ENCODE measurements around the gene CCDC146.
"Not testable (repeated sequence)": the region's sequence is repeated elsewhere in the genome, so short reads cannot be mapped to it uniquely, and the experiment has no call there.

CCDC146 gene

GRCh38 chr7:77334039-77334438 lies 211.6 kb downstream of the CCDC146 start:
- DNase-seq = not testable (repeated sequence)

GRCh38 chr7:77335581-77335980 lies 213.2 kb downstream of the CCDC146 start:
- DNase-seq = no peak

DNA sequence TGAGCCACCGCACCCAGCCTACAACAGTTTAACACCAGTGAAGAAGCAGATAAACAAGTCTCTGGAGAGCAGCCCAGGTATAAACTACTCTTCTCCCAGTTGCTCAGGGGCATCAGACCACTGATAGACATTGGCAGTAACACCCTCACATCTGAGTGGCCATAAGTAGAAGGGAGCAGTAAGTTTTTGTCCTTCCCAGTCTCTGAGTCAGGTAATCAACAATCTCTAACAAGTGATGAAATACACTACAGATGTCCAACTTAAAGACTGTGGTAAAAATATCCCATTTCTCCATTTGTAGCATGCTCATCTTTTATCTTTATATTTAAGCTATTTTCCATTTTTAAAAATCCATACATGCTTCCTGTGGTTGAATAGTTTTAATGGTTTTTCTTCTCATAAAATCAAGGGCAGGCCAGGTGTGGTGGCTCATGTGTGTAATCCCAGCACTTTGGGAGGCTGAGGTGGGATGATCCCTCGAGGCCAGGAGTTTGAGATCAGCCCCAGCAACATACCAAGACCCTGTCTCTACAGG lies 215.1 kb downstream of the CCDC146 start:
- DNase-seq = no peak

DNA sequence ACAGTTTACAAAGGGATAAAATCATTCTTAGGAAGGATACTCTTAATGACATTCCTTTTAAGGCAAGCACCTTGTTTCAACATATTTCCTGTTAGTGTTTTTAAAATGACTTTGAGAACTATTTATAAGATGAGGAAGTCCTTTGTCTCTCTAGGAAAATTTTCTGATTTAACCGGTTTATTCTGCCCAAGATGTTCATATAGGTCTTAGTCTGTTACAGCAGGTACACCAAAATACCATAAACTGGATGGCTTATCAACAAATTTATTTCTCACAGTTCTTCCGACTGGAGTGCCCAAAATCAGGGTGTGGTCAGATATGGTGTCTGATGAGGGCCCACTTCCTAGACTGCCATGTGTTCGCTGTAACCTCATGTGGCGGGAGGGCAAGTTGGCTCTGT lies 215.8 kb downstream of the CCDC146 start:
- DNase-seq = no peak

DNA sequence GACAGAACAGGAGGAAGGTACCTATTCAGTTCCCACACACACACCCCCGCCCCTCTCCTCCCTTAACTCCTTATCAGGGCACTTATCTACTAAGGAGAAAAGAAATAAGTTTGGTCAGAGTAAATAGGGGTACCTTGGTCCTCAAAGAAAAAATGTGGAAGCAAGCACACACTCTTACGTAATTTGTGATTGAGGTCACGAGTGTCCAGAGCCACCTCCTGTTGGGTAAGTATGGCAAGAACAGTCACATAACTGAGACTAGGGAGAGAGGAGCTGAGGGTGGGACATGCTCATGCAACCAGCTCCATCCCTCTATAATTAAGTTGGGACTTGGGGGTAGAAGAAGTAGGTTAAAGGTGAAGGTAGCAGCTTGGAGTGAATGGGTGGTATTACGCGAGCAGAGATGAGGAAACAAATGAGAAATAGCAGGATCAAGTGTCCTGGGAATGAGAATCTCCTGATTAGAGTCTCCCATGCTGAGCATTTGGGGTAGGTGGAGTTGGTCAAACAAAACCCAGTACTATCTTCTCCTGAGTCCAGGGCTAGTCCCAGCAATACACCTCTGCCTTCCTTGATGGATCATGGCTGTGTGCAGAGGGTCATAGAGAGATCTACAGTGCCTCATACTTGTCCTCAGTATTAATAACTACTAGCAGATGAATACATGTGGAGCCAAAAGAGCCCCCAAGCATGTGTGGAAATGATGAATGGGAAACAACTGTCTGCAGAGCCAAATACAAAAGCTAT lies 216.6 kb downstream of the CCDC146 start:
- no peak for DNase-seq

- DNase-seq = no peak
Measured at GRCh38 chr7:77339726-77340125, 217.3 kb downstream of the CCDC146 start.
